Neural progenitor cell (in vitro differentiated cells): Measurements from ENCODE around the gene ARL6IP5.

Experiments used
- EZH2 ChIP-seq: fragments of 200-600 bp; sonication (generic); IDR thresholded peaks from 2 replicates; pipeline ENCODE4 v1.6.1; 2017; ENCODE audit warnings: antibody characterized with exemption, mild to moderate bottlenecking, moderate library complexity
- EZH2phosphoT487 ChIP-seq: fragments of 200-600 bp; sonication (generic); IDR thresholded peaks from 2 replicates; pipeline ENCODE4 v1.6.1; 2017; ENCODE audit warnings: antibody characterized with exemption
- TF ChIP-seq, protein P1 (sequence below): fragments of 200-600 bp; sonication (generic); IDR thresholded peaks from 2 replicates; pipeline ENCODE4 v1.5.1; 2017; ENCODE audit warnings: antibody characterized with exemption, mild to moderate bottlenecking

DNA sequence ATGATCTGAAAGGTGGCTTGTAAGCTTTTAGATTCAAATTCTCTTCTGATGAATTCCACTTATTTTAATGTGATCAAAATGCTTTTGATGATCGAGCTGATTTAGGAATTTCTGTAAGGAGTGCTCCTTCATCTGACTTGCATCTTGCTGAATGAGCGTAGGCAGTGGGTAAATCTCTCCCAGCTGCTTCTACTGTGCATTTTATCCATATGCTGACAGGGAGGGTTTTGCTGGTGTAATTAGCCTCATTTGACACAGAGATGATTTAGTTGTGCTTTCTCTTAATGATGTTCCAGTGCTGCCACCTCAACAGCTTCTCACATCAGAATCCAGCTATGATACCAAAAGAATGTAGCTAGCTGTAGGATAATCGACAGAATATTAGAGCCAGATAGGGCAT, 41.5 kb downstream of the ARL6IP5 start:
- TF ChIP-seq EZH2 (no peak), EZH2phosphoT487 (no peak)
- TF ChIP-seq, protein P1, sequence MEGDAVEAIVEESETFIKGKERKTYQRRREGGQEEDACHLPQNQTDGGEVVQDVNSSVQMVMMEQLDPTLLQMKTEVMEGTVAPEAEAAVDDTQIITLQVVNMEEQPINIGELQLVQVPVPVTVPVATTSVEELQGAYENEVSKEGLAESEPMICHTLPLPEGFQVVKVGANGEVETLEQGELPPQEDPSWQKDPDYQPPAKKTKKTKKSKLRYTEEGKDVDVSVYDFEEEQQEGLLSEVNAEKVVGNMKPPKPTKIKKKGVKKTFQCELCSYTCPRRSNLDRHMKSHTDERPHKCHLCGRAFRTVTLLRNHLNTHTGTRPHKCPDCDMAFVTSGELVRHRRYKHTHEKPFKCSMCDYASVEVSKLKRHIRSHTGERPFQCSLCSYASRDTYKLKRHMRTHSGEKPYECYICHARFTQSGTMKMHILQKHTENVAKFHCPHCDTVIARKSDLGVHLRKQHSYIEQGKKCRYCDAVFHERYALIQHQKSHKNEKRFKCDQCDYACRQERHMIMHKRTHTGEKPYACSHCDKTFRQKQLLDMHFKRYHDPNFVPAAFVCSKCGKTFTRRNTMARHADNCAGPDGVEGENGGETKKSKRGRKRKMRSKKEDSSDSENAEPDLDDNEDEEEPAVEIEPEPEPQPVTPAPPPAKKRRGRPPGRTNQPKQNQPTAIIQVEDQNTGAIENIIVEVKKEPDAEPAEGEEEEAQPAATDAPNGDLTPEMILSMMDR: no peak
